Esophagus muscularis mucosa (tissue), 4 donors: ENCODE results near the gene RLN1. TPM values are rescaled to one million over a fixed set of nuclear protein-coding genes. Genes with fewer than 3 reads are reported as not detected.

Experiments used
- DNase-seq: peaks from one replicate; pipeline ENCODE4 v3.0.0-alpha.2; 2017; ENCODE audit errors: extremely low spot score
- H3K27ac ChIP-seq, 4 donors: fragments of 200-600 bp; sonication (generic); replicated peaks in 1 of 4; 1 replicate in 3 of 4; 2 replicates in 1 of 4; pipeline ENCODE4 v1.5.1; 2016 to 2019; ENCODE audit warnings: mild to moderate bottlenecking in 1 of 4
- H3K27me3 ChIP-seq, 4 donors: fragments of 200-600 bp; sonication (generic); one replicate each; pipeline versions ENCODE4 v1.5.1 to v1.6.0; 2016 to 2019
- H3K36me3 ChIP-seq, 4 donors: fragments of 200-600 bp; sonication (generic); one replicate each; pipeline ENCODE4 v1.5.1; 2016 to 2019
- H3K4me1 ChIP-seq, 4 donors: fragments of 200-600 bp; sonication (generic); one replicate each; pipeline ENCODE4 v1.5.1; 2016 to 2019
- H3K4me3 ChIP-seq, 4 donors: fragments of 200-600 bp; sonication (generic); 1 replicate in 2 of 4; 2 replicates in 2 of 4; pipeline ENCODE4 v1.5.1; 2016 to 2019; ENCODE audit warnings: mild to moderate bottlenecking in 4 of 4, moderate library complexity in 1 of 4
- H3K9me3 ChIP-seq, 4 donors: fragments of 200-600 bp; sonication (generic); 1 replicate in 3 of 4; 2 replicates in 1 of 4; pipeline ENCODE4 v1.5.1; 2016 to 2019
- EP300 ChIP-seq: sonication (generic); formaldehyde crosslinking; IDR thresholded peaks from one replicate; pipeline ENCODE4 v1.6.1; 2017; ENCODE audit warnings: antibody characterized with exemption
- POLR2A ChIP-seq: fragments of 450-650 bp; IDR thresholded peaks from one replicate; pipeline ENCODE4 v1.6.1; 2017; ENCODE audit warnings: antibody characterized with exemption, moderate library complexity, mild to moderate bottlenecking, low read depth
- POLR2AphosphoS5 ChIP-seq, 2 donors: sonication (generic); formaldehyde crosslinking; IDR thresholded peaks; one replicate each; pipeline ENCODE4 v1.6.1; 2017; ENCODE audit warnings: antibody characterized with exemption in 2 of 2
- WGBS: methylation state at CpG from one replicate; pipeline ENCODE4 v1.1.5; 2018; 5-methylcytosine and 5-hydroxymethylcytosine counted together
- intact Hi-C: fragments of 100-400 bp; cut with DNase I; formaldehyde crosslinking; loops from one replicate; pipeline ENCODE4 v1.15.1; 2023
- small RNA-seq, 3 donors: library from RNA; depleted of rRNA; stranded (forward); fragments of <200 nt; gene quantifications; one replicate each; pipeline ENCODE3, GENCODE V24; 2016
- total RNA-seq, 4 donors: library from RNA; depleted of rRNA; stranded (reverse); fragments of >200 nt; gene quantifications; one replicate each; pipeline versions ENCODE4 v1.1.0 to v1.2.1, GENCODE V29; 2016
- TF ChIP-seq, protein P1 (sequence below), 3 experiments: fragments of 200-600 bp in 2 of 3; fragments of 450-650 bp in 1 of 3; sonication (generic) in 2 of 3; IDR thresholded peaks; one replicate each; pipeline ENCODE4 v1.5.1; 2017 to 2019; ENCODE audit warnings: antibody characterized with exemption in 3 of 3, mild to moderate bottlenecking in 2 of 3, moderate library complexity in 1 of 3

Gene RLN1
- total RNA-seq, 4 donors from 2014 or later, result not detected

DNA sequence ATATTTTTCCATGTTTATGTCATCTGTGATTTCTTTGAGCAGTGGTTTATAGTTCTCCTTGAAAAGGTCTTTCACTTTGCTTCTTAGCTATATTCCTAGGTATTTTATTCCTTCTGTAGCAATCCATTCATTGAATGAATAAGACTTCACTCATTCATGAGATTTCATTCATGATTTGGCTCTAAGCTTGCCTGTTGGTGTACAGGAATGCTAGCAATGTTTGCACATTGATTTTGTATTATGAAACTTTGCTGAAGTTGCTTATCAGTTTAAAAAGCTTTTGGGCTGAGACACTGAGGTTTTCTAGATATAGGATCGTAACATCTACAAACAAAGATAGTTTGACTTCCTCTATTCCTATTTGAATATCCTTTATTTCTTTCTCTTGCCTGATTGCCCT, 51.1 kb downstream of the RLN1 start:
- Histone ChIP-seq H3K4me3 (no peak overlapping the region), H3K9me3 (peaks cover 0 to 7% (median 0%) of the 10 kb centered on the region in 4 donors), H3K4me1 (no peaks in the 10 kb centered on the region), H3K27me3 (no peaks in the 10 kb centered on the region), H3K27ac (no peak overlapping the region), H3K36me3 (no peaks in the 10 kb centered on the region)
- TF ChIP-seq EP300 (no peak), POLR2AphosphoS5 (IDR thresholded peaks at IDR 0.05) (no peak), POLR2A (no peak)
- TF ChIP-seq, protein P1, sequence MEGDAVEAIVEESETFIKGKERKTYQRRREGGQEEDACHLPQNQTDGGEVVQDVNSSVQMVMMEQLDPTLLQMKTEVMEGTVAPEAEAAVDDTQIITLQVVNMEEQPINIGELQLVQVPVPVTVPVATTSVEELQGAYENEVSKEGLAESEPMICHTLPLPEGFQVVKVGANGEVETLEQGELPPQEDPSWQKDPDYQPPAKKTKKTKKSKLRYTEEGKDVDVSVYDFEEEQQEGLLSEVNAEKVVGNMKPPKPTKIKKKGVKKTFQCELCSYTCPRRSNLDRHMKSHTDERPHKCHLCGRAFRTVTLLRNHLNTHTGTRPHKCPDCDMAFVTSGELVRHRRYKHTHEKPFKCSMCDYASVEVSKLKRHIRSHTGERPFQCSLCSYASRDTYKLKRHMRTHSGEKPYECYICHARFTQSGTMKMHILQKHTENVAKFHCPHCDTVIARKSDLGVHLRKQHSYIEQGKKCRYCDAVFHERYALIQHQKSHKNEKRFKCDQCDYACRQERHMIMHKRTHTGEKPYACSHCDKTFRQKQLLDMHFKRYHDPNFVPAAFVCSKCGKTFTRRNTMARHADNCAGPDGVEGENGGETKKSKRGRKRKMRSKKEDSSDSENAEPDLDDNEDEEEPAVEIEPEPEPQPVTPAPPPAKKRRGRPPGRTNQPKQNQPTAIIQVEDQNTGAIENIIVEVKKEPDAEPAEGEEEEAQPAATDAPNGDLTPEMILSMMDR (IDR thresholded peaks at IDR 0.05), result no peak
- intact Hi-C loops, result no loop called here
- DNase-seq, result no peak
- WGBS, result 4% methylated on average over 1 of the region's 1 CpG

DNA sequence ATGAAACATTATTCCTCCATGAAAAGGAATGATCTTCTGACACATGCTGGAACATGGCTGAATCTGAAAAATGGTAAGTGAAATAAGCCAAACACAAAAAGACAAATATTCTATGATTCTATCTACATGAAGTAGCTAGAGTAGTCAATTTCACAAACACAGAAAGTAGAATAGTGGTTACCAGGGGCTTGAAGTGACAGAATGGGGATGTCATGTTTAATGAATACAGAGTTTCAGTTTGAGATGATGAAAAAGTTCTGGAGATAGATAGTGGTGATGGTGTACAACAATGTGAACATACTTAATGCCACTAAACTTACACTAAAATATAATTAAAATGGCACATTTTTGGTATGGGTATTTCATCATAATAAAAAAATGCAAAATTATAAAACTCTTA, 53.4 kb downstream of the RLN1 start:
- TF ChIP-seq POLR2AphosphoS5 (IDR thresholded peaks at IDR 0.05) (no peak), POLR2A (no peak), EP300 (no peak)
- TF ChIP-seq, protein P1 (IDR thresholded peaks at IDR 0.05), result no peak
- DNase-seq, result no peak
- intact Hi-C loops, result no loop called here
- H3K36me3 ChIP-seq, result no peaks in the 10 kb centered on the region
- H3K27me3 ChIP-seq, result no peaks in the 10 kb centered on the region
- no peaks in the 10 kb centered on the region for H3K4me1 ChIP-seq
- H3K9me3 ChIP-seq, result peaks cover 0 to 7% (median 0%) of the 10 kb centered on the region in 4 donors
- H3K4me3 ChIP-seq, result no peak overlapping the region
- no peak overlapping the region for H3K27ac ChIP-seq

Small RNA genes lying within 50 kb of the gene (small RNA-seq; reads per million reads assigned to genes)
- 0 reads per million in 3 donors for gene AL135786.1
- 0 reads per million in 3 donors for gene HMGN2P31

Other genes starting within 250 kb of the RLN1 start
- not detected for gene INSL6, start 154.2 kb downstream of the RLN1 start, total RNA-seq
- not detected for gene INSL4, start 108.5 kb downstream of the RLN1 start, total RNA-seq
- gene RLN2, start 35.2 kb downstream of the RLN1 start, total RNA-seq, result not detected
- gene PLGRKT, start 98.0 kb upstream of the RLN1 start, total RNA-seq, result 10 to 100 TPM; 11.1 to 18.3 (median 11.7) TPM
- 1 to 10 TPM in 3 of 4 donors, under 1 TPM in 1; 0.65 to 4.5 (median 2.6) TPM for gene CD274, start 110.7 kb upstream of the RLN1 start, total RNA-seq
- 1 to 10 TPM; 2.5 to 4.2 (median 2.9) TPM for gene PDCD1LG2, start 170.7 kb upstream of the RLN1 start, total RNA-seq